ENCODE data around the gene AGBL5. TPM values are rescaled to one million over a fixed set of nuclear protein-coding genes. Genes with fewer than 3 reads are reported as not detected.
A peak's percentile ranks its signal among the peaks of the same experiment; 100 is the strongest.

AGBL5 gene
- polyA plus RNA-seq, 4 donors = 62.1 to 65.4 (median 63.9) TPM

- no peak for DNase-seq (ENCODE audit: low read depth in 4 of 4, low spot score in 3 of 4)
Observed at GRCh38 chr2:27024188-27024587, 27.3 kb upstream of the AGBL5 start.

- no peak for DNase-seq (ENCODE audit: low read depth in 4 of 4, low spot score in 3 of 4)
Observed at GRCh38 chr2:27024812-27025211, 26.7 kb upstream of the AGBL5 start.

GRCh38 chr2:27025281-27025800 lies 26.1 kb upstream of the AGBL5 start:
- DNase-seq (ENCODE audit: low read depth in 4 of 4, low spot score in 3 of 4) = no peak

GRCh38 chr2:27025861-27026851 lies 25.3 kb upstream of the AGBL5 start:
- no peak for DNase-seq (ENCODE audit: low read depth in 4 of 4, low spot score in 3 of 4)

GRCh38 chr2:27027211-27027651 lies 24.2 kb upstream of the AGBL5 start:
- no peak for DNase-seq (ENCODE audit: low read depth in 4 of 4, low spot score in 3 of 4)

- no peak for DNase-seq (ENCODE audit: low read depth in 4 of 4, low spot score in 3 of 4)
Observed at GRCh38 chr2:27029051-27029450, 22.4 kb upstream of the AGBL5 start.

- peak; percentile 71 to 74 (median 72) for DNase-seq (ENCODE audit: low read depth in 4 of 4, low spot score in 3 of 4)
Observed at GRCh38 chr2:27032495-27033252, 18.8 kb upstream of the AGBL5 start, which contains the start of gene TMEM214. TMEM214 (plus strand) TSS chr2:27032965; CDS start chr2:27033016, 51 bp downstream.

- no peak for DNase-seq (ENCODE audit: low read depth in 4 of 4, low spot score in 3 of 4)
Observed at GRCh38 chr2:27033253-27033852, 18.1 kb upstream of the AGBL5 start.

- no peak for DNase-seq (ENCODE audit: low read depth in 4 of 4, low spot score in 3 of 4)
Observed at GRCh38 chr2:27038012-27038411, 13.5 kb upstream of the AGBL5 start.

- no peak for DNase-seq (ENCODE audit: low read depth in 4 of 4, low spot score in 3 of 4)
Observed at GRCh38 chr2:27038631-27039339, 12.7 kb upstream of the AGBL5 start.

- DNase-seq (ENCODE audit: low read depth in 4 of 4, low spot score in 3 of 4) = no peak
Observed at GRCh38 chr2:27039426-27039825, 12.0 kb upstream of the AGBL5 start.

- DNase-seq (ENCODE audit: low read depth in 4 of 4, low spot score in 3 of 4) = no peak
Observed at GRCh38 chr2:27039871-27040270, 11.6 kb upstream of the AGBL5 start.

- no peak for DNase-seq (ENCODE audit: low read depth in 4 of 4, low spot score in 3 of 4)
Observed at GRCh38 chr2:27040282-27040681, 11.2 kb upstream of the AGBL5 start.

GRCh38 chr2:27041752-27042151 lies 9.7 kb upstream of the AGBL5 start:
- DNase-seq (ENCODE audit: low read depth in 4 of 4, low spot score in 3 of 4) = peak in 3 of 4 donors; percentile 51 to 72 (median 56)

- no peak for DNase-seq (ENCODE audit: low read depth in 4 of 4, low spot score in 3 of 4)
Observed at GRCh38 chr2:27042159-27042661, 9.3 kb upstream of the AGBL5 start.

- no peak for DNase-seq (ENCODE audit: low read depth in 4 of 4, low spot score in 3 of 4)
Observed at GRCh38 chr2:27042985-27043634, 8.4 kb upstream of the AGBL5 start.

- peak in 1 of 4 donors; percentile 67 for DNase-seq (ENCODE audit: low read depth in 4 of 4, low spot score in 3 of 4)
Observed at GRCh38 chr2:27049422-27050280, 1.8 kb upstream of the AGBL5 start.

- DNase-seq (ENCODE audit: low read depth in 4 of 4, low spot score in 3 of 4) = peak; percentile 91 to 95 (median 93)
Observed at GRCh38 chr2:27050281-27050995, 1.0 kb upstream of the AGBL5 start.
